Astrocyte (in vitro differentiated cells and primary cell): Measurements from ENCODE around the gene DPH1. TPM values are rescaled to one million over a fixed set of nuclear protein-coding genes. Genes with fewer than 3 reads are reported as not detected.

Source experiments
- DNase-seq: peaks from one replicate; pipeline ENCODE4 v3.0.0-alpha.2; 2010; ENCODE audit warnings: low read depth
- FAIRE-seq: peaks from 2 replicates; lab custom pipeline; 2011; peaks lifted over from hg19 to GRCh38; lab: Jason Lieb, UNC
- H2AFZ ChIP-seq: 2 replicates; pipeline ENCODE4 v1.6.0; 2012; ENCODE audit warnings: low read depth, low read length, inconsistent platforms
- H3K27ac ChIP-seq: 2 replicates; pipeline ENCODE4 v1.5.1; 2011; ENCODE audit warnings: low read depth, low read length, inconsistent platforms
- H3K27me3 ChIP-seq: 2 replicates; pipeline ENCODE4 v1.6.0; 2011; ENCODE audit warnings: low read length, inconsistent platforms; ENCODE audit not compliant: insufficient read depth
- H3K36me3 ChIP-seq: 2 replicates; pipeline ENCODE4 v1.5.1; 2011; ENCODE audit warnings: low read length, inconsistent platforms; ENCODE audit not compliant: insufficient read depth
- H3K4me1 ChIP-seq: 2 replicates; pipeline ENCODE4 v1.5.1; 2011; ENCODE audit warnings: low read length, inconsistent platforms; ENCODE audit not compliant: insufficient read depth
- H3K4me2 ChIP-seq: 2 replicates; pipeline ENCODE4 v1.6.0; 2012; ENCODE audit warnings: low read length, inconsistent platforms
- H3K4me3 ChIP-seq: 2 replicates; pipeline ENCODE4 v1.5.1; 2011; ENCODE audit warnings: low read depth, mild to moderate bottlenecking, low read length, inconsistent platforms; ENCODE audit not compliant: insufficient read depth
- H3K79me2 ChIP-seq: 2 replicates; pipeline ENCODE4 v1.6.0; 2012; ENCODE audit warnings: mild to moderate bottlenecking, low read length, inconsistent platforms; ENCODE audit not compliant: insufficient read depth
- H3K9ac ChIP-seq: 2 replicates; pipeline ENCODE4 v1.6.0; 2012; ENCODE audit warnings: mild to moderate bottlenecking, low read length, inconsistent platforms
- H3K9me3 ChIP-seq: 2 replicates; pipeline ENCODE4 v1.5.1; 2012; ENCODE audit warnings: low read depth, mild to moderate bottlenecking, low read length, inconsistent platforms; ENCODE audit not compliant: insufficient read depth
- H4K20me1 ChIP-seq: 2 replicates; pipeline ENCODE4 v1.6.0; 2012; ENCODE audit warnings: low read length, inconsistent platforms; ENCODE audit not compliant: insufficient read depth
- H3K27ac Mint-ChIP-seq: one replicate; pipeline ENCODE4 v1.8.0; 2021; ENCODE audit warnings: mild to moderate bottlenecking, mixed read lengths; ENCODE audit not compliant: unreplicated experiment
- H3K27me3 Mint-ChIP-seq: one replicate; pipeline ENCODE4 v1.8.0; 2021; ENCODE audit warnings: low read depth, mixed read lengths; ENCODE audit not compliant: unreplicated experiment
- H3K36me3 Mint-ChIP-seq: one replicate; pipeline ENCODE4 v1.8.0; 2021; ENCODE audit warnings: low read depth, mixed read lengths; ENCODE audit not compliant: unreplicated experiment
- H3K4me1 Mint-ChIP-seq: one replicate; pipeline ENCODE4 v1.8.0; 2021; ENCODE audit warnings: low read depth, mixed read lengths; ENCODE audit not compliant: unreplicated experiment
- H3K4me3 Mint-ChIP-seq: one replicate; pipeline ENCODE4 v1.8.0; 2021; ENCODE audit warnings: mild to moderate bottlenecking, moderate library complexity, mixed read lengths; ENCODE audit not compliant: unreplicated experiment
- H3K9me3 Mint-ChIP-seq: one replicate; pipeline ENCODE4 v1.8.0; 2021; ENCODE audit warnings: mild to moderate bottlenecking, mixed read lengths; ENCODE audit not compliant: unreplicated experiment
- EZH2 ChIP-seq: IDR thresholded peaks from 2 replicates; pipeline ENCODE4 v1.6.1; 2012; ENCODE audit warnings: mild to moderate bottlenecking, low read length, inconsistent platforms; ENCODE audit not compliant: insufficient read depth
- total RNA-seq: library from RNA; stranded (reverse); gene quantifications from 2 replicates; pipeline ENCODE4 v1.2.1, GENCODE V29; 2021
- TF ChIP-seq, protein P1 (sequence below): IDR thresholded peaks from 2 replicates; pipeline ENCODE4 v1.5.1; 2011; ENCODE audit warnings: low read depth, mild to moderate bottlenecking, inconsistent platforms, low read length, moderate library complexity; ENCODE audit not compliant: insufficient read depth

The DPH1 gene
- total RNA-seq, 1 donor from 2014 or later, result 25.8 TPM

DNA sequence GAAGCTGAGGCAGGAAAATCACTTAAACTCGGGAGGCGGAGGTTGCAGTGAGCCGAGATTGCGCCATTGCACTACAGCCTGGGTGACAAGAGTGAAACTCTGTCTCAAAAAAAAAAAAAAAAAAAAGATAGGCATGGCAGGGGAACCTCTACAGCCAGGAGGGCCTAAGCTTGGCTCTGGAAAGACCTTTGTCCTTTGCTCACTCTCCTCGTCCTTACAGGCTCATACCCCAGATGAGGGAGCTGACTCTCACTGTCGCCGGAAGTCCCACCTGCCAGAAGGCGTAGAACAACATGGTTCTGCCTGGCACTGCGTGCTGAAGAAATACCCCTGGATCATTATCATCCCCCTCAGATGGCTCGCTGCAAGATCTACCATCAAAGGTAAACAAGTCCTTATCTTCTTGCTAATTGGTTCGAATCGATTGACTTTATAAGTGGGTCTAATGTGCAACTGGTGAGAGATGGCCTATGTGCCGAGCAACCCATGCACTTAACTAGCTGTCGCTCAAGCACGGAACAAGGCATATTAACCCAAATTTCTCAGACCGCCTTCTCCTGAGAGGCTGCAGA lies 34.5 kb upstream of the DPH1 start:
- no peak overlapping the region for H3K4me2 ChIP-seq
- FAIRE-seq, result no peak
- H3K27ac ChIP-seq, result no peak overlapping the region
- H3K27ac Mint-ChIP-seq, result no peak overlapping the region
- no peaks in the 10 kb centered on the region for H3K79me2 ChIP-seq
- H3K4me3 Mint-ChIP-seq, result no peak overlapping the region
- H4K20me1 ChIP-seq, result no peaks in the 10 kb centered on the region
- no peak overlapping the region for H3K4me3 ChIP-seq
- DNase-seq, result no peak
- no peaks in the 10 kb centered on the region for H3K36me3 ChIP-seq
- no peak overlapping the region for H2AFZ ChIP-seq
- H3K9ac ChIP-seq, result no peak overlapping the region
- peaks cover 15% of the 10 kb centered on the region for H3K4me1 Mint-ChIP-seq
- H3K9me3 ChIP-seq, result no peaks in the 10 kb centered on the region
- peaks cover 31% of the 10 kb centered on the region for H3K27me3 Mint-ChIP-seq
- H3K27me3 ChIP-seq, result no peaks in the 10 kb centered on the region
- H3K9me3 Mint-ChIP-seq, result peaks cover 5% of the 10 kb centered on the region
- H3K36me3 Mint-ChIP-seq, result peaks cover 1% of the 10 kb centered on the region
- H3K4me1 ChIP-seq, result peaks cover 9% of the 10 kb centered on the region
- TF ChIP-seq, protein P1, sequence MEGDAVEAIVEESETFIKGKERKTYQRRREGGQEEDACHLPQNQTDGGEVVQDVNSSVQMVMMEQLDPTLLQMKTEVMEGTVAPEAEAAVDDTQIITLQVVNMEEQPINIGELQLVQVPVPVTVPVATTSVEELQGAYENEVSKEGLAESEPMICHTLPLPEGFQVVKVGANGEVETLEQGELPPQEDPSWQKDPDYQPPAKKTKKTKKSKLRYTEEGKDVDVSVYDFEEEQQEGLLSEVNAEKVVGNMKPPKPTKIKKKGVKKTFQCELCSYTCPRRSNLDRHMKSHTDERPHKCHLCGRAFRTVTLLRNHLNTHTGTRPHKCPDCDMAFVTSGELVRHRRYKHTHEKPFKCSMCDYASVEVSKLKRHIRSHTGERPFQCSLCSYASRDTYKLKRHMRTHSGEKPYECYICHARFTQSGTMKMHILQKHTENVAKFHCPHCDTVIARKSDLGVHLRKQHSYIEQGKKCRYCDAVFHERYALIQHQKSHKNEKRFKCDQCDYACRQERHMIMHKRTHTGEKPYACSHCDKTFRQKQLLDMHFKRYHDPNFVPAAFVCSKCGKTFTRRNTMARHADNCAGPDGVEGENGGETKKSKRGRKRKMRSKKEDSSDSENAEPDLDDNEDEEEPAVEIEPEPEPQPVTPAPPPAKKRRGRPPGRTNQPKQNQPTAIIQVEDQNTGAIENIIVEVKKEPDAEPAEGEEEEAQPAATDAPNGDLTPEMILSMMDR, result no peak
- no peak for TF ChIP-seq EZH2

- Mint-ChIP-seq H3K36me3 (no peaks in the 10 kb centered on the region), H3K9me3 (peaks cover 5% of the 10 kb centered on the region), H3K27me3 (peaks cover 24% of the 10 kb centered on the region), H3K27ac (no peak overlapping the region), H3K4me1 (peaks cover 15% of the 10 kb centered on the region), H3K4me3 (no peak overlapping the region)
- Histone ChIP-seq H3K4me2 (no peak overlapping the region), H3K9me3 (no peaks in the 10 kb centered on the region), H3K4me3 (no peak overlapping the region), H3K27ac (no peak overlapping the region), H3K27me3 (no peaks in the 10 kb centered on the region), H3K9ac (no peak overlapping the region), H2AFZ (no peak overlapping the region), H3K4me1 (peaks cover 9% of the 10 kb centered on the region), H3K79me2 (no peaks in the 10 kb centered on the region), H3K36me3 (no peaks in the 10 kb centered on the region), H4K20me1 (no peaks in the 10 kb centered on the region)
- FAIRE-seq, result no peak
- DNase-seq, result no peak
- TF ChIP-seq, protein P1, result no peak
- TF ChIP-seq EZH2, result no peak
Observed at GRCh38 chr17:1995907-1996799, 33.8 kb upstream of the DPH1 start.
